ENCODE measurements around the gene P3H4. TPM values are rescaled to one million over a fixed set of nuclear protein-coding genes. Genes with fewer than 3 reads are reported as not detected.

P3H4 gene
- total RNA-seq, 4 donors from 2014 or later: 8.4 to 19.9 (median 14.4) TPM

- peaks cover 0 to 41% (median 32%) of the 10 kb centered on the region in 4 donors for H3K36me3 ChIP-seq
- H3K4me1 ChIP-seq: peaks cover 48 to 64% (median 61%) of the 10 kb centered on the region in 4 donors
- DNase-seq (ENCODE audit: extremely low spot score): no peak
- H3K4me3 ChIP-seq: no peak overlapping the region
- no peaks in the 10 kb centered on the region for H3K27me3 ChIP-seq
- whole genome bisulfite sequencing: 29% methylated on average over 7 of the region's 12 CpGs
- TF ChIP-seq POLR2A (IDR thresholded peaks at IDR 0.05; ENCODE audit: low read depth) (no peak), POLR2AphosphoS5 (IDR thresholded peaks at IDR 0.05) (no peak), EP300 (IDR thresholded peaks at IDR 0.05) (no peak), CTCF (IDR thresholded peaks at IDR 0.05) (no peak)
- H3K9me3 ChIP-seq: no peaks in the 10 kb centered on the region
- intact Hi-C loops (cut with DNase I): no loop called here
- peak overlapping the region in 3 of 4 donors; percentile 5 to 36 (median 7) for H3K27ac ChIP-seq (replicated peaks in 1 of 4)
Observed at GRCh38 chr17:41773190-41773588, 38.6 kb downstream of the P3H4 start.

DNA sequence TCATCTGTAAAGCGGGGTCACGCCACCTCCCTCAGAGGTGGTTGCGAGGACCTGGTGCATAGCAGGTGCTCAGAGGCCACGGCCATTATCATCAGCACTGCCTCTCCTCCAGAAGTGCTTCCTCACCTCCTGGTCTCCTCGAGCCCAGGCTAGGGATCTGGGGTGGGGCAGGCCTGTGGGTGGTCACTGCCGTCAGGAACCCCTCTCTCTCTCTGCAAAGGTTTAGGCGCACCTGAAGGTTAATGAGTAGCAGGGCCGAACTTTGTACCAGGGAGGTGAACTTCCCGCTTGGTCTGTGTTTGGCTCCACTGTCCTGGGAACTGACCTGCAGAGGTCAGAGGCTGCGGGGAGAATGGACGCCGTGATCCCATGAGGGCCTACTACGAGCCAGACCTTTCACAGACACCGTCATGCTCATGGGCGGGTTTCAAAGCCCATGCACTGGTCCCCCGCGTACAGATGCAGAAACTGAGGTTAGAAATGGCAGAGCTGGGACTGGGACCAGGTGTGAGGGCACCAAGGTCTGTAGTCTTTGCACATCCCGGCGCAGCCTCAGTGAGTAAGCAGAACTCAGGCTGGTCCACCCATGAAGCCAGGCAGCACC, 39.1 kb downstream of the P3H4 start:
- 88% methylated on average over 13 of the region's 19 CpGs for WGBS
- no peak overlapping the region for H3K4me3 ChIP-seq
- no peaks in the 10 kb centered on the region for H3K9me3 ChIP-seq
- intact Hi-C loops (cut with DNase I): no loop called here
- no peak for DNase-seq (ENCODE audit: extremely low spot score)
- H3K36me3 ChIP-seq: peaks cover 0 to 46% (median 37%) of the 10 kb centered on the region in 4 donors
- no peaks in the 10 kb centered on the region for H3K27me3 ChIP-seq
- H3K27ac ChIP-seq (replicated peaks in 1 of 4): peak overlapping the region in 1 of 4 donors; percentile 7
- TF ChIP-seq POLR2A (IDR thresholded peaks at IDR 0.05; ENCODE audit: low read depth): no peak
- no peak for TF ChIP-seq CTCF (IDR thresholded peaks at IDR 0.05)
- TF ChIP-seq EP300 (IDR thresholded peaks at IDR 0.05): no peak
- TF ChIP-seq POLR2AphosphoS5 (IDR thresholded peaks at IDR 0.05): no peak
- H3K4me1 ChIP-seq: peaks cover 43 to 59% (median 56%) of the 10 kb centered on the region in 4 donors

GRCh38 chr17:41772218-41772585, 39.5 kb downstream of the P3H4 start:
- no peak for DNase-seq (ENCODE audit: extremely low spot score)
- Histone ChIP-seq H3K27me3 (no peaks in the 10 kb centered on the region), H3K4me3 (no peak overlapping the region), H3K4me1 (peaks cover 38 to 54% (median 51%) of the 10 kb centered on the region in 4 donors), H3K36me3 (peaks cover 0 to 51% (median 42%) of the 10 kb centered on the region in 4 donors), H3K9me3 (no peaks in the 10 kb centered on the region), H3K27ac (replicated peaks in 1 of 4) (no peak overlapping the region)
- TF ChIP-seq POLR2A (IDR thresholded peaks at IDR 0.05; ENCODE audit: low read depth): no peak
- TF ChIP-seq CTCF (IDR thresholded peaks at IDR 0.05): no peak
- no peak for TF ChIP-seq POLR2AphosphoS5 (IDR thresholded peaks at IDR 0.05)
- no peak for TF ChIP-seq EP300 (IDR thresholded peaks at IDR 0.05)
- intact Hi-C loops (cut with DNase I): no loop called here
- 93% methylated on average over 4 of the region's 4 CpGs for WGBS

GRCh38 chr17:41771389-41772206, 40.2 kb downstream of the P3H4 start:
- TF ChIP-seq POLR2AphosphoS5 (IDR thresholded peaks at IDR 0.05): no peak
- TF ChIP-seq POLR2A (IDR thresholded peaks at IDR 0.05; ENCODE audit: low read depth): no peak
- no peak for TF ChIP-seq EP300 (IDR thresholded peaks at IDR 0.05)
- no peak for TF ChIP-seq CTCF (IDR thresholded peaks at IDR 0.05)
- Histone ChIP-seq H3K4me1 (peaks cover 32 to 48% (median 45%) of the 10 kb centered on the region in 4 donors), H3K27ac (replicated peaks in 1 of 4) (no peak overlapping the region), H3K36me3 (peaks cover 0 to 57% (median 46%) of the 10 kb centered on the region in 4 donors), H3K9me3 (no peaks in the 10 kb centered on the region), H3K4me3 (no peak overlapping the region), H3K27me3 (no peaks in the 10 kb centered on the region)
- no peak for DNase-seq (ENCODE audit: extremely low spot score)
- 86% methylated on average over 7 of the region's 17 CpGs for WGBS
- intact Hi-C loops (cut with DNase I): no loop called here

All from esophagus muscularis mucosa (tissue), 4 donors.